GM12878 (cell line): ENCODE data around the gene ARL5C. TPM values are rescaled to one million over a fixed set of nuclear protein-coding genes. Genes with fewer than 3 reads are reported as not detected.

ENCODE experiments used
- DPF2 ChIP-seq: fragments of 450-650 bp; IDR thresholded peaks from 2 replicates; pipeline ENCODE4 v1.6.1; 2017; ENCODE audit warnings: mild to moderate bottlenecking
- EGR1 ChIP-seq, 2 experiments: IDR thresholded peaks; 1 replicate in 1 of 2; 2 replicates in 1 of 2; pipeline ENCODE4 v1.6.1; 2011 to 2012; ENCODE audit warnings: low read depth in 2 of 2, low read length in 2 of 2, borderline replicate concordance in 1 of 2, mild to moderate bottlenecking in 1 of 2, moderate library complexity in 1 of 2
- NFIC ChIP-seq: IDR thresholded peaks from 2 replicates; pipeline ENCODE4 v1.6.1; 2012; ENCODE audit warnings: low read depth, mild to moderate bottlenecking, inconsistent platforms, low read length, moderate library complexity
- NR2C1 ChIP-seq: fragments of 450-650 bp; IDR thresholded peaks from 2 replicates; pipeline ENCODE4 v1.6.1; 2017; ENCODE audit warnings: antibody characterized with exemption, mild to moderate bottlenecking, moderate library complexity
- RB1 ChIP-seq: fragments of 450-650 bp; formaldehyde crosslinking; IDR thresholded peaks from 2 replicates; pipeline ENCODE4 v1.6.1; 2017; ENCODE audit warnings: mild to moderate bottlenecking, borderline replicate concordance
- REST ChIP-seq: IDR thresholded peaks from 2 replicates; pipeline ENCODE4 v1.6.1; 2012; ENCODE audit warnings: mild to moderate bottlenecking, low read depth, low read length
- SIX5 ChIP-seq: IDR thresholded peaks from 2 replicates; pipeline ENCODE4 v1.6.1; 2011; ENCODE audit warnings: mild to moderate bottlenecking, low read depth, low read length, moderate library complexity; ENCODE audit not compliant: severe bottlenecking
- ZBTB4 ChIP-seq: fragments of 450-650 bp; formaldehyde crosslinking; IDR thresholded peaks from 2 replicates; pipeline ENCODE4 v1.4.0; 2022; ENCODE audit warnings: mild to moderate bottlenecking, moderate library complexity
- polyA plus RNA-seq, 11 experiments: library from polyadenylated mRNA; depleted of rRNA in 4 of 11; unstranded in 6 of 11; stranded (reverse) in 5 of 11; fragments of >200 nt; fragmentation: Nextera tagmentation in 4 of 11; fragmentation: Illumina TruSeq in 1 of 11; extraction: Ambion mirVana in 4 of 11; extraction: Trizol in 1 of 11; gene quantifications; 1 replicate in 1 of 11; 2 replicates in 10 of 11; pipeline versions ENCODE4 v1.2.1 to v1.2.3, GENCODE V29; 2011 to 2016; ENCODE audit warnings: inconsistent platforms in 2 of 11, missing spikeins in 2 of 11, low read depth in 1 of 11
- total RNA-seq, 4 experiments: library from RNA; depleted of rRNA in 3 of 4; stranded (reverse); fragments of >200 nt in 3 of 4; fragmentation: Illumina TruSeq in 1 of 4; extraction: Trizol in 1 of 4; gene quantifications; 2 replicates each; pipeline versions ENCODE4 v1.2.1 to v1.2.3, GENCODE V29; 2013 to 2021

The ARL5C gene
- total and polyA plus RNA-seq, 10 of the 15 experiments (the other 5 are each of a cell fraction or from before 2014, with no cell fraction given): not detected

- no peak for TF ChIP-seq ZBTB4 (CRISPR knock-in tag)
- no peak for TF ChIP-seq REST
- no peak for TF ChIP-seq EGR1 (IDR thresholded peaks at IDR 0.05; ENCODE audit: borderline replicate concordance in 1 of 2, low read depth in 2 of 2, low read length in 2 of 2)
- no peak for TF ChIP-seq NFIC
- no peak for TF ChIP-seq DPF2
- TF ChIP-seq RB1: no peak
- TF ChIP-seq SIX5: no peak
- TF ChIP-seq NR2C1: no peak
These were observed 51.2 kb downstream of the ARL5C start (continued) for GRCh38 chr17:39114723-39115122.
